Inflammatory macrophage treated with lipopolysaccharide for 4 hours (primary cell): ENCODE results near the gene SLC27A5.
"Not testable (repeated sequence)": the region's sequence is repeated elsewhere in the genome, so short reads cannot be mapped to it uniquely, and the experiment has no call there.

ENCODE experiments used
- DNase-seq: peaks from one replicate; pipeline ENCODE4 v3.0.0-alpha.2; 2020

Gene SLC27A5

DNA sequence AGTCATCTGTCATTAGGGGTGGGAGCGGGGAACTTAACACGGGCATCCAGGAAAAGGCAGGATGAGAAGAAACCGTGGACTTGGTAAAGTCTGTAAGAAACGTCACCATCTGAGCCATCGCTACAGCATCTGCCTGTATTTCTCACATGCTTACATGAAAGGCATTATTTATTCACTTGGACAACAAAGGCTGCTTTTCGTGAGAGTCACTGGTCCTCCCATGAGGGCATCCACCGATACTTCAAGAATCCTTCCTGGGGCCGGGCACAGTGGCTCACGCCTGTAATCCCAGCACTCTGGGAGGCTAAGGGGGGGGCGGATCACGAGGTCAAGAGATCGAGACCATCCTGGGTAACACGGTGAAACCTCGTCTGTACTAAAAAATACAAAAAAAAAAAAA, 19.5 kb downstream of the SLC27A5 start:
- no peak for DNase-seq

DNA sequence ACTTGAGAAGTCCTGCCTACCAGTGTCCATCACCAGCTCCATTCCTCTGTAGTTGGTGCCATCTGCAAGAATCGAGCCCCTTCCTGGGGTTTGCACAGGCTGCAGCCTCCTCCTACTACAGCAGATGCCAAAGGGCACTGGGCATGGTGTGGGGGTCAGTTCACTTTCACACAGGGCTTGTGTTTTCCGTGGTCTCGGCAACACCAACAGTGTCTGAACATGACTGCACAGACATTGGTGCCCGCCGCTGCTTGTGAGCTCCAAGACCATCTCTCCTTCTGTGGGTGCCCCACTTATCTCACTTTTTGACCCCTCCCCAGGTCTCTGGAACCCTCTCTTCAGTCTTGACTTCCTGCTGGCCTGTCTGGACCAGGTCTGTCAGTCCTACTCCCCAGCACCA, 20.4 kb downstream of the SLC27A5 start:
- no peak for DNase-seq

DNA sequence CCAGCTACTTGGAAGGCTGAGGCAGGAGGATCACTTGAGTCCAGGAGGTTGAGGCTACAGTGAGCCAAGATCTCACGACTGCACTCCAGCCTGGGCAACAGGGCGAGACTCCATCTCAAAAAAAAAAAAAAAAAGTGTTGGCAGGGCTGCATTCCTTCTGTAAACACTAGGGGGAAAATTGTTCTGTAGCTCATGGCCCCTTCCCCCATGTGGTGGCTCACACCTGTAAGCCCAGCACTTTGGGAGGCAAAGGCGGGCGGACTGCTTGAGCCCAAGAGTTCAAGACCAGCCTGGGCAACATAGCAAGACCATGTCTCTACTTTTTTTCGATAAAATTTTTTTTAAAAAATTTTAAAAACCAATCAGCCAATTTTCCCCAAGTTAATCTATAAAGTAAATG, 27.4 kb downstream of the SLC27A5 start:
- DNase-seq: not testable (repeated sequence)

- no peak for DNase-seq
Observed at GRCh38 chr19:58483776-58484175, 28.0 kb downstream of the SLC27A5 start.

GRCh38 chr19:58482372-58482771, 29.4 kb downstream of the SLC27A5 start:
- no peak for DNase-seq

- no peak for DNase-seq
Observed at GRCh38 chr19:58480831-58481230, 31.0 kb downstream of the SLC27A5 start.

GRCh38 chr19:58480481-58480830, 31.3 kb downstream of the SLC27A5 start:
- no peak for DNase-seq

DNA sequence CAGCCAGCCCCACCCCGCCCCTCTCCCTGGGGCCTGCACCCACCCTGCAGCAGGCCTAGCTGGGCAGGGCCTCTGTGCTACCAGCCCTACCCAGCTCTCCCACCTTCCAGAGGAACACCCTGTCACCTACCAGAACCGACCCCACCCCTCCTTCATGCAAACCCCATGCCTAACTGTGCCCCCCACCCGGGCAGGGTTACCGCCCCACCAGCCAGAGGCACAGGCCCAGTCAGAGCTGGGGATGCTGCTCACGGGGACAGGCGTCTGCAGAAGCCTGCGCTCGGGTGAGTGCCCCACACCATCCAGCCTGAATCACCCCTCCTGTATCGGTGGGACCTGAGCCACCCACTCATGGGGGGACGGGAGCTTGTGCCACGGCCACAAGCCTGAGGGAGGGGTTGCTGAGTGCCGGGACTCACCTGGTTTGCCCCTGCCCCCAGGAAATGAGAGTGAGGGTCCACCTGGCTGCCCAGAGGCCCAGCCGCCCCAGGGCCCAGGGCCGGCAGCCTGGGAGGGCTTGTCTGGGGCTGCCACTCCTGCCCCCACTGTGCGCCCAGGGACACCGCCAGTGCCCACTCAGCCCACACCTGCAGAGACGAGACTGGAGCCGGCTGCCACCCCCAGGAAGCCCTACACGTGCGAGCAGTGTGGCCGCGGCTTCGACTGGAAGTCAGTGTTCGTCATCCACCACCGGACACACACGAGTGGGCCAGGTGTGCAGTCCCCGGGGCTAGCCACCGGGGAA, 31.9 kb downstream of the SLC27A5 start:
- no peak for DNase-seq

- no peak for DNase-seq
Observed at GRCh38 chr19:58479303-58479702, 32.5 kb downstream of the SLC27A5 start.

- DNase-seq: no peak
Observed at GRCh38 chr19:58477871-58478270, 33.9 kb downstream of the SLC27A5 start.

DNA sequence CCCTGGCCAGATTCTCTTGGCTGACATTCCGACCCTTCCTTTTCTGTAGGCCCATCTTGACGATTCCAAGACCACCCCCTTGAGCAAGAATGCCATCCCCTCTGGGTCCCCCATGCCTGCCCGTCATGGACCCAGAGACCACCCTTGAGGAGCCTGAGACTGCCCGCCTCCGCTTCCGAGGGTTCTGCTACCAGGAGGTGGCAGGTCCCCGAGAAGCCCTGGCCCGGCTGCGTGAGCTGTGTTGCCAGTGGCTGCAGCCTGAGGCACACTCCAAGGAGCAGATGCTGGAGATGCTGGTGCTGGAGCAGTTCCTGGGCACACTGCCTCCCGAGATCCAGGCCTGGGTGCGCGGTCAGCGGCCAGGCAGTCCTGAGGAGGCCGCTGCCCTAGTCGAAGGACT, 34.7 kb downstream of the SLC27A5 start:
- DNase-seq: no peak

GRCh38 chr19:58476498-58477015, 35.2 kb downstream of the SLC27A5 start:
- DNase-seq: no peak

- DNase-seq: peak; percentile 96
Observed at GRCh38 chr19:58475714-58476497, 35.9 kb downstream of the SLC27A5 start, which contains the start of gene ZNF446. TSS of gene ZNF446 (plus strand) at chr19:58476352. CDS start at chr19:58477219, 867 bp downstream.

DNA sequence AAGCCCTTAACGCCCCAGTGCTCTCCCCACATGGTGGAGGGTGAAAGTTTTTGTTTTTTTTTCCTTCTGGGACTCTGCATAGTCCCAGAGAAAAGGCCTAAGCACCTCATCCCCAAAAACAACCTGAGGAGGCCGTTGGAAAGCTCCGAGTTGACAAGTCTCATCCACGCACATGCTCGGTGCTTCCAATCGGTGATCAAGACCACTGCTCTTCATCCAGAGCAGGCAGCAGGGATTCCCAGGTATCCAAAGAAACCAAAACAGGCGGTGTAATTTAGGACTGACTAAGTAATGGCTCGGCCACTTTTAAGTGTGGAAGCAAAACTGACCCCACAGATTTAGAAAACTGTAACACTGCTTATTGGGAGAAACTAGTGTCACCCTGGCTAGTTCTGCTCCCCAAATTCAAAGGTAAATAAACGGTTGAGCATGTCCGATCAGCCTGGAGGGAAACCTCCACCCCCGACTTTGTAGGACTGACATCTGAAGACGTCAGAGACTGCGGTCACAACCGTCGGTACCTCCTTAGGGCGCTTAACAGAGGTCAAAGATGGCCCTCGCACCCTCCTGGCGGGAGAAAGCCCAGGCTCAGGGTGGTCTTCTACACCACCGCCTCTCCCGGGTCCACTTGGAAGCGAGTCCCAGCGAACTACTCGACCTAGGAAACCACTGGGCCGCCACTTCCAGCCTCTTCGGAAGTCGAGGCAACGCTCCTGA, 36.6 kb downstream of the SLC27A5 start:
- no peak for DNase-seq

DNA sequence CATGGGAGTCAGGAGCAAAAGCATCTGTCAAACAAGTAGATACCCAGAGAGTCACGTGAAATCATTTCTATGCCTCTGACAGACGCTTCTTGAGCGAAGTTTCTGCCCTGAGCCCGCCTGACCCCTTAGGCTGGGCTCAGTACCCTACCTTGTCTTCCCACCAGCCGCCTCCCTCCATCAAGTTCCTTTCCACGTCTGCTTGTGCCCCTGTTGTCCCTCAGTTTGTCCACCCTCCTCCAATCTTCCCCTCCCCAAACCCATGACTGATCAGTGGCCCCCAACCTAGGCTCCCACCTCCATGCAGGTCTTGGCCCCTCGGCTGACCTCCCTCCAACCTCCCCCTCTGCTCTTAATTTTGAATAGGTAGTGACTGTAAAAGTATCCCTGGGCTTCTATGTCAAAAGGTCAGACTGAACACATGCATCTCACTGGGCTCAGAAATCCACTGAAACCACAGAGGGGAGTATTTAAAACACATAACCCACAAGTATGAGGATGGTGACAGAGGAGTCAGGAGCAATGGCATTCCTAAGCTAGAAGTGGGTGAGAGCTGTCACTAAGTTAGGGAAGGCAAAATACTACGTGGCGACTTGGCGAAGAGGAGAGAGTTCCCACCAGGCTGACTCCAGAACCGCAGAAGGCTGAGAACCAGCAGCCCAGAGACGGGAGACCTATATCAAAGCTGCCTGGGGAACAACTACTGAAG, 37.3 kb downstream of the SLC27A5 start:
- DNase-seq: no peak

DNA sequence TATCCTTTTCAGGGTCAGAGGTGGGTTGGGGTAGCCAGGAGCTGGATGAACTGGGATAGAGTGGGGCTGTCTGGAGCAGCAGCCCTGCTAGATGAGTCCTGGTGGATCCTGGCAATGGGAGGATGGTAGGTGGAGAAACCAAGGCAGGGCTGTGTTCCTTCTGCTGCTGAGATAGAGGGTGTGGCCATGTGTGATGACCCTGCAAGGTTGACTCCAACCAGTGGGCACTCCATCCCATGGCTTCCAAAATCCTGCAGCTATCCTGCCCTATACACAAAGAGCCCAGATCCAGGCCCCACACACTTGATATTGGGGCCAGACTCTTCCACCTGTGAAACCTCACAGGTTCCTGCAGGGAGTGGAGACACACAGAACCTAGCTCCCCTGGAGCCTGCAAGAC, 38.0 kb downstream of the SLC27A5 start:
- DNase-seq: no peak

DNA sequence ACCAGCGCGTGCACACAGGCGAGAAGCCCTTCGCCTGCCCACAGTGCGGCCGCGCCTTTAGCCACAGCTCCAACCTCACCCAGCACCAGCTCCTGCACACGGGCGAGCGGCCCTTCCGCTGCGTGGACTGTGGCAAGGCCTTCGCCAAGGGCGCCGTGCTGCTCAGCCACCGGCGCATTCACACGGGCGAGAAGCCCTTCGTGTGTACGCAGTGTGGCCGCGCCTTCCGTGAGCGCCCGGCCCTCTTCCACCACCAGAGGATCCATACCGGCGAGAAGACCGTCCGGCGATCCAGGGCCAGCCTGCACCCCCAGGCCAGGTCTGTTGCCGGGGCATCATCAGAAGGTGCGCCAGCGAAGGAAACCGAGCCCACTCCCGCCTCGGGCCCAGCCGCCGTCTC, 40.1 kb downstream of the SLC27A5 start:
- DNase-seq: no peak

DNA sequence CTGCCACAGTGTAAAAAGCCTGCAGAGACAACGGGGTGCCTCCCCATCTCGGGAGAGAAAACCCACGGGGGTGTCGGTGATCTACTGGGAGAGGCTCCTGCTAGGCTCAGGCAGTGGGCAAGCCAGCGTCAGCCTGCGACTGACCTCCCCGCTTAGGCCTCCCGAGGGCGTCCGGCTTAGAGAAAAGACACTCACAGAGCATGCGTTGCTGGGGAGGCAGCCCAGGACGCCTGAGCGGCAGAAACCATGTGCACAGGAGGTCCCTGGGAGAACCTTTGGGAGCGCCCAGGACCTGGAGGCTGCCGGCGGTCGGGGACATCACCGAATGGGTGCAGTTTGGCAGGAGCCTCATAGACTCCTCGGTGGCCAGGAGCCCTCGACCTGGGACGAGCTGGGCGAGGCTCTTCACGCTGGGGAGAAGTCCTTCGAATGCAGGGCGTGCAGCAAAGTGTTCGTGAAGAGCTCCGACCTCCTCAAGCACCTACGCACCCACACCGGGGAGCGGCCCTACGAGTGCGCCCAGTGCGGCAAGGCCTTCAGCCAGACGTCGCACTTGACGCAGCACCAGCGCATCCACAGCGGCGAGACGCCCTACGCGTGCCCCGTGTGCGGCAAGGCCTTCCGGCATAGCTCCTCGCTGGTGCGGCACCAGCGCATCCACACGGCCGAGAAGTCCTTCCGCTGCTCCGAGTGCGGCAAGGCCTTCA, 40.8 kb downstream of the SLC27A5 start:
- DNase-seq: not testable (repeated sequence)

DNA sequence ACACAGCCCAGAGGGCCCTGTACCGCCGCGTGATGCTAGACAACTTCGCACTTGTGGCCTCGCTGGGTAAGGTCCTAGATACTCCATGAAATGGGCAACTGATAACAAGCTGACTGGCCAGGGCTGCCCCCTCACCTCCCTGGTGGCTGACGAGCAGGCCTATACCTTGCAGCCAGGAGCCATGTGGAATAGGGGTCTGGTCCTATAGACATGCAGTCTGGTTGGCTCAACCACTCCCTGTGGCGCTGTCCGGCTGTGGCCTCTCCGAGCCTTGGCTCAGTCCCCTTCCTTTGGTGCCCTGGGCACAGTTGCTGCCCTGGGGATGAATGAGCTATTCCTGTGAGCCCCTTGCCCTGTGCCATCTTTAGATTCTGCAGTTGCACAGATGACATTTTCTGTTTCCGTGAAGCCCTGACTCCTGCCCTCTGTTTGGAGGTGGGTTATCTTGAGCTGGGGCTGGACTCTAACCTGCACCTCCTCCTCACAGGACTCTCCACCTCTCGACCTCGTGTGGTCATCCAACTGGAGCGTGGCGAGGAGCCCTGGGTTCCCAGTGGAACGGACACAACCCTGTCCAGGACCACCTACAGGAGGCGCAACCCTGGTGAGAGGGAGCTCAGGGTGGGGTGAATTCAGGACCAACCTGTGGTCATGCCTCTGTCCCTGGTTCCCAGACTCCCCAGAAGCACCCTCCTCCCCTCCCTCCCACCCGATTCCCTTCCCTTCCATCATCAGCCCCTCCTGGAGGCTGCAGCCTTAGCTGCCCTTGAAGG, 42.4 kb downstream of the SLC27A5 start:
- no peak for DNase-seq

DNA sequence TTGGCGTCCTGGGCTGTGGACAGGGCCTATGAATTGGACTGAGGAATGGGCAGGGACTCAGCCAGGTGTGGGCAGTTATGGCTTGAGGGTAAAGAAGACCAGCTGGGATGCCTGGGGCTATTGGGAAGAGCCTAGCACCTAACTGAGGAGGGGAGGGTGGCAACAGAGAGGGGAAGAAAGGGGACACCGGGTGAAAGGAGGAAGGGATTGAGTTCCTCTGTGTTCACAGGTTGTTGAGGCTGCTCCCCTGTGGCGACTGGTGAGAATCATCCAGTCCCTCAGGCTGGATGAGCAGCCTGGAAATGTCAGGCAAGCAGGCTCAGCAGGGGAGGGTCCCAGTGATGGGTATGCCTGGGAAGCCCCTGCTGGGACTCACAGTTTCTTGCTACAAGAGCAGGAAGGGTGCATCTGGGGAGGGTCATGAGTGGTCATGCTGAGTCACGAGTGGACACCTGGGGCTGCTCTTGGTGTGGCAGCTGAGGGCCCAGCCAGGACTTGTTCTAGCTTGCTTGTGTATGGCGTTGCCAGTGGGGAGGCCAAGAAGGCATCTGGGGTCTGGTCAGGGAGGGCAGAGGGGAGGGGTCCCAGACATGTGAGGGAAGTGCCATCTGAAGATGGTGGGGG, 43.5 kb downstream of the SLC27A5 start:
- no peak for DNase-seq
